Skeletal muscle tissue (tissue), 4 donors: ENCODE data around the gene ST8SIA1. TPM values are rescaled to one million over a fixed set of nuclear protein-coding genes. Genes with fewer than 3 reads are reported as not detected.

ENCODE experiments used
- H3K27ac ChIP-seq: one replicate; pipeline ENCODE4 v1.7.0; 2013; ENCODE audit warnings: mild to moderate bottlenecking, low read depth, low read length, inconsistent platforms
- H3K27me3 ChIP-seq, 3 donors: one replicate each; pipeline ENCODE4 v1.7.0; 2013; ENCODE audit warnings: low read length in 3 of 3; ENCODE audit not compliant: control insufficient read depth in 3 of 3, insufficient read depth in 3 of 3
- H3K36me3 ChIP-seq, 3 donors: one replicate each; pipeline ENCODE4 v1.7.0; 2013; ENCODE audit warnings: low read length in 3 of 3; ENCODE audit not compliant: control insufficient read depth in 3 of 3, insufficient read depth in 3 of 3
- H3K4me1 ChIP-seq, 3 donors: one replicate each; pipeline ENCODE4 v1.7.0; 2013; ENCODE audit warnings: low read length in 3 of 3, mild to moderate bottlenecking in 3 of 3; ENCODE audit not compliant: control insufficient read depth in 3 of 3, insufficient read depth in 3 of 3
- H3K4me3 ChIP-seq, 3 donors: one replicate each; pipeline ENCODE4 v1.7.0; 2013; ENCODE audit warnings: low read length in 3 of 3
- H3K9ac ChIP-seq, 3 donors: one replicate each; pipeline ENCODE4 v1.7.0; 2013; ENCODE audit warnings: low read length in 3 of 3, mild to moderate bottlenecking in 3 of 3, moderate library complexity in 2 of 3, low read depth in 1 of 3
- H3K9me3 ChIP-seq, 3 donors: one replicate each; pipeline ENCODE4 v1.7.0; 2013; ENCODE audit warnings: low read length in 3 of 3; ENCODE audit not compliant: control insufficient read depth in 3 of 3
- total RNA-seq: library from RNA; depleted of rRNA; stranded (reverse); fragments of >200 nt; gene quantifications from one replicate; pipeline ENCODE4 v1.2.3, GENCODE V29; 2014
- donor health status: Osteomylitis.

The ST8SIA1 gene
- total RNA-seq, 1 donor from 2014 or later: 5.2 TPM

GRCh38 chr12:22230280-22230794, 104.2 kb downstream of the ST8SIA1 start:
- H3K36me3 ChIP-seq: no peaks in the 10 kb centered on the region
- H3K27me3 ChIP-seq: no peaks in the 10 kb centered on the region
- H3K9ac ChIP-seq: no peak overlapping the region
- no peaks in the 10 kb centered on the region for H3K4me1 ChIP-seq
- H3K9me3 ChIP-seq: no peaks in the 10 kb centered on the region
- no peak overlapping the region for H3K4me3 ChIP-seq
- no peak overlapping the region for H3K27ac ChIP-seq

- no peak overlapping the region for H3K9ac ChIP-seq
These were observed 104.7 kb downstream of the ST8SIA1 start for GRCh38 chr12:22229652-22230279.

DNA sequence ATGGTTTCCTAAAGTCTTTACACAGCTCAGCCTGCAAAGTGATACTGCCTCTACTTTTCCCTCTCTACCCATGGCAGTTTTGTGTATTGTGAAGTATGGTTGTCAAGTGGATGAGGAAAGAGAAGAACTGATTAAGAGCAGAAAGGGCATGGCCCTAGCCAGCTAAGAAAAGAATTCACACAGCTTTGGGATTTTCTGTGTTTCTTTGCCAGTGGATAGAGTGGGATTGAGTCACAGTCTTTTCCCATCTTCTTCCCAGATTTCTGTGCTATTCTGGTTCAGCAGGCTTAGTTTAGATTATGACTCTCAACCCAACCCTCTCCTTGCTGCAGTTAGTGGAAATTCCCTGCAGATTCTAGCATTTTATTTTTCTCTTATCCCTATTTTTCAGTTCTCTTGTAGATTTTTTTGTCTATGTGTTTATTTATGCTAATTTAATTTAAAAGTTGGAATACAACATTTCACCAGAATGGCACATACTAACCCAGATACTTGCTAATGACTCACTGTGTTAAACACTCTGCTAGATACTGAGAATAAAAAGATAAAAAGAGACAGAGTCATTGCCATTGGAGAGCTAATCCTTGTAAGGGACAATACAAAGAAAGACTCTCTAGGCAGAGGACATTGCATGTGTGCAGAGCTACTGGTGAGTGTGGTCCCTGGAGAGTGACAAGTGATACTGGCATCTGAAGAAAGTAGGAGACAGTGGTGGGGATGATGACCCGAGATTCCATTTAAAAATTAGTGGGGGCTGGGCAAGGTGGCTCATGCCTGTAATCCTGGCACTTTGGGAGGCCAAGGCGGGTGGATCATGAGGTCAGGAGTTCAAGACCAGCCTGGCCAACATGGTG, 106.3 kb downstream of the ST8SIA1 start:
- Histone ChIP-seq H3K4me1 (no peaks in the 10 kb centered on the region), H3K27me3 (no peaks in the 10 kb centered on the region), H3K9ac (no peak overlapping the region), H3K36me3 (no peaks in the 10 kb centered on the region), H3K4me3 (no peak overlapping the region), H3K27ac (no peak overlapping the region), H3K9me3 (no peaks in the 10 kb centered on the region)

More at GRCh38 chr12:22229652-22230279, 104.7 kb downstream of the ST8SIA1 start:
- H3K27ac ChIP-seq: no peak overlapping the region
- no peak overlapping the region for H3K4me3 ChIP-seq
- H3K9me3 ChIP-seq: no peaks in the 10 kb centered on the region
- H3K4me1 ChIP-seq: no peaks in the 10 kb centered on the region
- no peaks in the 10 kb centered on the region for H3K36me3 ChIP-seq
- H3K27me3 ChIP-seq: no peaks in the 10 kb centered on the region

DNA sequence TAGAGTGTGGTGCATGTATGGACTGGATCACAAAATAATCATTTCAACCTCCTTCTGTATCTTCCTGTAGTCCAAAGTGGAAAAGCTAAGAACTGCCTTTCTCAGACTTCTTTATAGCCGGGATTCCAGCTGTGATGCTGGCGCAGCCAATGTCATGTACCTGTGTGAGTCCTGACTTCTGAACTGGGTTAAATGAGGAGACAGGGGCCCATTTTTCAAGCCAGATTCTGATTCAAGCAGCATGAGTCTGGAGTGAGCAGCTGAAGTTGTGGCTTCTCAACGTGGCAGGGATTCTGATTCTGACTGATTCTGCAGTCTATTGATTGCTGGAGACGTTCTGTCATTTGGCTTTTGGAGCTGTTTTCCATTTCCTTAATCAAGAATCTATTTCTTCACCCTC, 111.2 kb downstream of the ST8SIA1 start:
- Histone ChIP-seq H3K4me1 (no peaks in the 10 kb centered on the region), H3K9me3 (no peaks in the 10 kb centered on the region), H3K27me3 (no peaks in the 10 kb centered on the region), H3K36me3 (no peaks in the 10 kb centered on the region), H3K4me3 (no peak overlapping the region), H3K27ac (no peak overlapping the region), H3K9ac (no peak overlapping the region)

DNA sequence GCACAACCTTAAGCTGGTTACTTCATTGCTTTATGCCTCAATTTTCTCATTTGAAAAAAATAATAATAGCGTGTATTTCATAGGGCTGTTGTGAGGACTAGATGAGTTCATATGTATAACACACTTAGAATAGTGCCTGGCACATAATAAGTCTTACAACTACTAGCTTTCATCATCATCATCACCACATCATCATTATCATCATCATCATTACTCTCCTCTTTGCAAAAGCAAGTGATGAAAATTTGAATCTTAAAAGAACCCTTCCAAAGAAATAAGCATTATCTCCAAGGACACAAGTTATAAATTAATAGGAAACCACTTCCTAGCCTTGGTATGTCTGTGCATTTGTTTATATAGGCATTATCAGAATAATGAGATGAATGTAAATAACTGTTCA, 117.0 kb downstream of the ST8SIA1 start:
- H3K27me3 ChIP-seq: no peaks in the 10 kb centered on the region
- H3K9ac ChIP-seq: no peak overlapping the region
- H3K27ac ChIP-seq: no peak overlapping the region
- no peak overlapping the region for H3K4me3 ChIP-seq
- no peaks in the 10 kb centered on the region for H3K9me3 ChIP-seq
- no peaks in the 10 kb centered on the region for H3K36me3 ChIP-seq
- H3K4me1 ChIP-seq: no peaks in the 10 kb centered on the region

DNA sequence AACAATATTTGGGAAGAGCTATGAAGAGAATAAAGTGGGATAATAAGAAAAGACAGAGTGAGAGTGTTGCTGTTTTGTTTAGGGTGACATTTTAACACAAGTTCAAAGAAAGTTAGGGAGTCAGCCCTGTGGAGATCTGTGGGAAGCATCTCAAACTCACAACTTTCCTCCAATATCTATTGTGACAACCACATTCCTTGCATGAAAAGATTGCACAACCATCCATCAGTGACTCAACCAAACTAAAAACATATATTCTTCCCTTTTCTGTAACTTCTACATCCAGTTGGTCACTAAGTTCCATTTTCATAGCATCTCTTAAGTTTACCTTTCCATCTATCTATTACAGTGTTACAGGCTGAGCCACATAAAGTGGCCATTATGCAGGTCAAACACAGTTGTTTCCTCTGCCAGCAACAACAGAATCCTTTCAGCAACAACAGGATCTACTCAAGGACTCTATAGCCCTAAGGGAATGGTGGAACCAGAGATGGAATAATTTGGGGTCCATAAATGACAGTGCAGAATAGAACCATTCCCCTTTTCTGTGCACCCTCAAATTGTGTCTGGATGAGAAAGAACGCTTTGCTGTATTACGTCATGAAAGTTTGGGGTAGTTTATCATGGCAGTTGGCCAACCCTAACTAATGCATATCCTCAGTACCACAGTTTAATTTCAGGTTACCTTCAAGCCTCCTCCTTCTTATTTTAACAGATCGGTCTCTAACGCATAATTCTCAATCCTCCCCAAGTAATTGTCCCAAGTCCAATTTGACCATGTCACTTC, 118.8 kb downstream of the ST8SIA1 start:
- H3K9me3 ChIP-seq: no peaks in the 10 kb centered on the region
- no peaks in the 10 kb centered on the region for H3K4me1 ChIP-seq
- H3K4me3 ChIP-seq: no peak overlapping the region
- H3K9ac ChIP-seq: no peak overlapping the region
- no peak overlapping the region for H3K27ac ChIP-seq
- H3K27me3 ChIP-seq: no peaks in the 10 kb centered on the region
- no peaks in the 10 kb centered on the region for H3K36me3 ChIP-seq

DNA sequence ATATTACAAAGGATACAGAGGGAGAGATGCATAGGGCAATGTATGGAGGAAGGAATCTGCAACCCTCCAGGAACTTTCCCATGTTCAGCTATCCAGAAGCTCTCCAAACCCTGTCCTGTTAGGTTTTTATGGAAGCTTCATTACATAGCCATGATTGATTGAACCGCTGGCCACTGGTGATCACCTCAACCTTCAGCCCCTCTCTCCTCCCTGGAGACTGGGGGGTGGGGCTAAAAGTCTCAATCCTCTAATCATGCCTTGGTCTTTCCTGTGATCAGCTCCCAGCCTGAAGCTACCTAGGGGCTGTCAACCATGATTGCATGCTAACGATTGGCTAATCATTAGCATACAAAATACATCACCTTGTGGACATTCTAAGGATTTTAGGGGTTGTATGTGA, 123.4 kb downstream of the ST8SIA1 start:
- no peak overlapping the region for H3K9ac ChIP-seq
- H3K9me3 ChIP-seq: no peaks in the 10 kb centered on the region

DNA sequence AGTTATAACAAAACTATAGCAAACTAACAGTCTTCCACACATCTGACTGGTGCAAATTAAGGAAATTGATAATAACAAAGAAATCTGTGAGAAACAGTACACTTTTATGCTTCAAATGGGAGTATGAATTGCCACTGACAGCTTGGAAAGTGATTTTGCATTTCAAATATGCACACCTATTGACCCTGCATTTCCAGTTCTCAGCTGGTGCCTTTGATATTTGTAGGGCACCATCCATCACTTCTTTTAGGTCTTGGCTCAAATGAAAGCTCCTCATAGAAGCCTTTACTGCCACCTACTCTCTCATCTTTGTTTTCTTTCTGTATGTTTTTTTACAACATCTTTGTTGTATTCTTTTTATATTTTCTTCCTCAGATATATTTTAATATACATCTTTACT, 125.1 kb downstream of the ST8SIA1 start:
- Histone ChIP-seq H3K9me3 (no peaks in the 10 kb centered on the region), H3K4me1 (no peaks in the 10 kb centered on the region), H3K27me3 (no peaks in the 10 kb centered on the region), H3K27ac (no peak overlapping the region), H3K36me3 (no peaks in the 10 kb centered on the region), H3K9ac (no peak overlapping the region), H3K4me3 (no peak overlapping the region)

More for the DNA sequence above, 123.4 kb downstream of the ST8SIA1 start:
- Histone ChIP-seq H3K4me1 (no peaks in the 10 kb centered on the region), H3K36me3 (no peaks in the 10 kb centered on the region), H3K27me3 (no peaks in the 10 kb centered on the region), H3K4me3 (no peak overlapping the region), H3K27ac (no peak overlapping the region)

GRCh38 chr12:22206111-22206728, 128.3 kb downstream of the ST8SIA1 start:
- peaks cover 0 to 2% (median 0%) of the 10 kb centered on the region in 3 donors for H3K9me3 ChIP-seq
- H3K9ac ChIP-seq: no peak overlapping the region
- no peak overlapping the region for H3K27ac ChIP-seq
- no peaks in the 10 kb centered on the region for H3K27me3 ChIP-seq
- H3K4me3 ChIP-seq: no peak overlapping the region
- no peaks in the 10 kb centered on the region for H3K36me3 ChIP-seq
- no peaks in the 10 kb centered on the region for H3K4me1 ChIP-seq
